ENCODE data around the gene GLB1L. TPM values are rescaled to one million over a fixed set of nuclear protein-coding genes. Genes with fewer than 3 reads are reported as not detected.

GLB1L gene
- total and polyA plus RNA-seq, 2 of the 8 experiments (the other 6 are each of a cell fraction or from before 2014, with no cell fraction given): 3.7 to 4.0 TPM

DNA sequence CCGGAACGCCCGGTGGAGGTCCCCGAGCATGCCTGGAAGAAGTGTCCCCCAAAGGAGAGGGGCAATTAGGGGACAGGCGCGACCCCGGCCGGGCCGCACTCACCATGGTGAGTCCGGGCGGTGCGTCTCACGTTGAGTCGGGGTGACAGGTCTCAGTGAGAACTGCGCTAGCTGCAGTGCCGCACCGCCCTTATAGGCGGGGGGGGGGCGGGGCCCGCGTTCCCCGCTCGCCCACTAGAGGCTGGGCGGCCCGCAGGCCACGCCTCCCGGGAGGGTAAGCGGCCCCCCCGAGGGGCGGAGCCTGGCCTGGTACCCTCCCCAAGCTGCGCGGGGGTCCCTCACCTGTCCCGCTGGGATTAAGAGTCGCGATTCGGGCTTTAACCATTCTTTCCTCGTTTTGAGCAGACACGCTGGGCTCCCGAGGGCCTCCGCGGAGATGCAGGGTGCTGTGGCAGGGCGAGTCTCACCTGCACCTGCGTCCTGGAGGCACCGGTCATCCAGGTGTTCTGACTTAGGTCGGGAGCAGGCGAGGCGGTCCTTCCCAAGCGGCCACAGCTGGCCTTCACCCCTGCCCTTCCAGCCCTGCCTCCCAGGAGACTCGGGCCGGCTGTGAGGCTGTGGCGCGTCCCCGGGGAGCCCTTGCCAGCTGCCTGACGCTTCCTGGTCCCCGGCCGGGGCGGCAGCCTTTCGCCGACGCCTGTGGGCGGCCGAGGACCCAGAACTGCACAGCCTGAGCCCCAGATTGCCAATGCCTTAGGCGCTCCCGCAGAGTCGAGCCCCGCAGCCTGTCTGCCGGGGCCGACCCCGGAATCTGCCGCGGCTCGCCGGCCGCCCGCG, 8.7 kb upstream of the GLB1L start, which contains the start of gene TUBA4A:
TSS of gene TUBA4A (minus strand) at position 166 of the 837 bp plus-strand sequence. CDS start at position 106, 60 bp downstream.
- Histone ChIP-seq H4K5ac (ENCODE audit: insufficient read length, low read depth, low read length) (no peak within 1 kb of the TSS), H3K18ac (ENCODE audit: extremely low read depth, low read length) (peak within 1 kb of the TSS; percentile 95), H3K27me3 (replicated peaks in 1 of 4; ENCODE audit: control insufficient read depth in 3 of 4, extremely low read depth in 1 of 4, insufficient read depth in 3 of 4, low read length in 3 of 4) (peaks cover 16 to 43% (median 36%) of the 10 kb centered on the region in 4 experiments), H2BK5ac (ENCODE audit: low read depth, low read length) (peak within 1 kb of the TSS; percentile 44; the same call in 1 of the 2 replicates), H3K9ac (replicated peaks in 1 of 4; ENCODE audit: extremely low read depth in 1 of 4, low read depth in 3 of 4, low read length in 3 of 4) (peak within 1 kb of the TSS in 2 of 4 experiments; percentile 17 to 20; a peak in 3 of 7 replicates), H3K79me1 (ENCODE audit: low read depth, low read length) (peaks cover 2% of the 10 kb centered on the region; the same call in 1 of the 2 replicates), H3K36me3 (ENCODE audit: control insufficient read depth in 2 of 4, insufficient read depth in 4 of 4, low read length in 3 of 4) (peaks cover 0 to 9% (median 3%) of the 10 kb centered on the region in 4 experiments; a peak in 4 of 8 replicates), H4K20me1 (replicated peaks in 1 of 2; ENCODE audit: control insufficient read depth in 1 of 2, insufficient read depth in 2 of 2, low read length in 2 of 2) (peaks cover 0 to 2% of the 10 kb centered on the region in 2 experiments), H4K8ac (ENCODE audit: extremely low read depth, insufficient read depth, low read length) (peak within 1 kb of the TSS; percentile 88), H4K91ac (replicated peaks; ENCODE audit: insufficient read length, low read length) (no peak within 1 kb of the TSS), H2BK20ac (ENCODE audit: low read length) (no peak within 1 kb of the TSS), H3K14ac (ENCODE audit: insufficient read length) (no peak within 1 kb of the TSS), H3K4ac (replicated peaks; ENCODE audit: insufficient read length, low read depth, low read length) (peak within 1 kb of the TSS; percentile 71), H3K23me2 (ENCODE audit: low read depth, low read length) (peaks cover 17% of the 10 kb centered on the region), H2BK12ac (ENCODE audit: low read depth, low read length) (peak within 1 kb of the TSS; percentile 80; the same call in 1 of the 2 replicates), H2BK120ac (replicated peaks; ENCODE audit: low read depth, low read length) (no peak within 1 kb of the TSS), H2BK15ac (ENCODE audit: low read length) (no peak within 1 kb of the TSS), H2AK5ac (ENCODE audit: low read depth, low read length) (no peak within 1 kb of the TSS), H2AFZ (ENCODE audit: low read length) (peak within 1 kb of the TSS; percentile 14; the same call in 1 of the 2 replicates), H3K79me2 (ENCODE audit: control insufficient read depth in 1 of 2, insufficient read depth in 2 of 2, low read length in 2 of 2) (no peaks in the 10 kb centered on the region), H3K56ac (replicated peaks; ENCODE audit: insufficient read length, low read depth, low read length) (no peak within 1 kb of the TSS), H3K4me3 (ENCODE audit: extremely low read depth in 1 of 4, insufficient read depth in 2 of 4, low read depth in 3 of 4, low read length in 4 of 4) (peak within 1 kb of the TSS; percentile 46 to 64 (median 57)), H3K4me1 (replicated peaks in 1 of 4; ENCODE audit: control insufficient read depth in 3 of 4, insufficient read depth in 4 of 4, low read length in 3 of 4) (peaks cover 5 to 12% (median 9%) of the 10 kb centered on the region in 4 experiments), H3K9me3 (ENCODE audit: insufficient read depth in 2 of 2, low read depth in 1 of 2, low read length in 1 of 2) (no peaks in the 10 kb centered on the region), H3K27ac (ENCODE audit: low read depth, low read length) (no peak within 1 kb of the TSS), H3K23ac (ENCODE audit: insufficient read length) (no peak within 1 kb of the TSS), H3K4me2 (ENCODE audit: insufficient read depth in 1 of 2, low read depth in 2 of 2, low read length in 2 of 2) (peak within 1 kb of the TSS; percentile 85 to 92)
- 2% methylated on average over 53 of the region's 76 CpGs; no CpG with 5 or more reads in 1 of the 2 experiments for WGBS, 2 experiments (ENCODE audit: extremely low coverage in 1 of 2, insufficient coverage in 1 of 2, insufficient read length in 1 of 2, insufficient replicate concordance in 2 of 2, low coverage in 1 of 2, low lambda C conversion rate in 2 of 2, missing lambda C conversion rate in 1 of 2)
- DNase-seq (ENCODE audit: low read depth in 1 of 2, low spot score in 2 of 2) (peak in 1 of 2 experiments; percentile 89), FAIRE-seq (no peak)
- ChIA-PET CTCF (ENCODE audit: partially characterized antibody) (interaction anchor here (0.6 to 6.6 kb wide), 7 partner anchors 9 to 98 kb away, joined by 3 to 118 read pairs (median 5); partner anchors contain the start of genes DNAJB2, GLB1L and STK16), POLR2A (ENCODE audit: partially characterized antibody) (interaction anchor here (0.6 to 14.9 kb wide), 14 partner anchors 9 to 194 kb away, joined by 3 to 190 read pairs (median 6); partner anchors contain the start of genes ABCB6, ANKZF1, ATG9A and DNAJB2)
- TF ChIP-seq BCL11A (IDR thresholded peaks at IDR 0.05; ENCODE audit: low read depth in 2 of 2, low read length in 2 of 2): no peak
- TF ChIP-seq CBX8 (IDR thresholded peaks at IDR 0.05; ENCODE audit: borderline replicate concordance, low read depth, low read length): no peak
- peak; percentile 80; the same call in 1 of the 2 replicates for TF ChIP-seq SUZ12 (IDR thresholded peaks at IDR 0.05; ENCODE audit: low read length)
- peak; percentile 24; the same call in 1 of the 2 replicates for TF ChIP-seq BACH1 (IDR thresholded peaks at IDR 0.05; ENCODE audit: low read length)
- no peak for TF ChIP-seq CEBPB (IDR thresholded peaks at IDR 0.05; ENCODE audit: low read depth, low read length)
- peak; percentile 79 for TF ChIP-seq SP4 (IDR thresholded peaks at IDR 0.05; ENCODE audit: low read length)
- TF ChIP-seq SIX5 (IDR thresholded peaks at IDR 0.05; ENCODE audit: low read depth, low read length): no peak
- no peak for TF ChIP-seq RXRA (IDR thresholded peaks at IDR 0.05; ENCODE audit: insufficient read depth, low read depth, low read length)
- 0 out of 2 replicates have a peak, but pooled peaks have one; percentile 5 for TF ChIP-seq NRF1 (IDR thresholded peaks at IDR 0.05; ENCODE audit: low read depth, low read length)
- no peak for TF ChIP-seq TAF7 (optimal IDR thresholded peaks at IDR 0.05; ENCODE audit: borderline replicate concordance, low read depth, low read length)
- TF ChIP-seq JUN (IDR thresholded peaks at IDR 0.05; ENCODE audit: low read depth, low read length): no peak
